ENCODE data around the gene NFYA. TPM values are rescaled to one million over a fixed set of nuclear protein-coding genes. Genes with fewer than 3 reads are reported as not detected.
"Not testable (repeated sequence)": the region's sequence is repeated elsewhere in the genome, so short reads cannot be mapped to it uniquely, and the experiment has no call there.

NFYA gene
- total RNA-seq, 2 donors from 2014 or later: 23.1 to 48.3 TPM

GRCh38 chr6:41100871-41101287 lies 28.1 kb downstream of the NFYA start:
- Histone ChIP-seq H3K4me1 (replicated peaks) (no peaks in the 10 kb centered on the region), H3K36me3 (peaks cover 0 to 5% of the 10 kb centered on the region in 2 donors), H3K27me3 (replicated peaks; ENCODE audit: insufficient read depth) (no peaks in the 10 kb centered on the region), H3K27ac (no peak overlapping the region), H3K9me3 (no peaks in the 10 kb centered on the region), H3K4me3 (no peak overlapping the region)
- no peak for DNase-seq (ENCODE audit: low spot score)
- TF ChIP-seq POLR2A (IDR thresholded peaks at IDR 0.05) (no peak), CTCF (IDR thresholded peaks at IDR 0.05) (no peak), POLR2AphosphoS5 (IDR thresholded peaks at IDR 0.05) (no peak)
- intact Hi-C loops (cut with DNase I): no loop called here
- WGBS: 82% methylated on average over 42 of the region's 42 CpGs

GRCh38 chr6:41103847-41104246 lies 31.1 kb downstream of the NFYA start:
- Histone ChIP-seq H3K27ac (no peak overlapping the region), H3K27me3 (replicated peaks; ENCODE audit: insufficient read depth) (no peaks in the 10 kb centered on the region), H3K4me3 (no peak overlapping the region), H3K36me3 (no peaks in the 10 kb centered on the region), H3K9me3 (no peaks in the 10 kb centered on the region), H3K4me1 (replicated peaks) (no peaks in the 10 kb centered on the region)
- TF ChIP-seq CTCF (IDR thresholded peaks at IDR 0.05) (no peak), POLR2AphosphoS5 (IDR thresholded peaks at IDR 0.05) (no peak), POLR2A (IDR thresholded peaks at IDR 0.05) (no peak)
- 91% methylated on average over 3 of the region's 3 CpGs for WGBS
- intact Hi-C loops (cut with DNase I): no loop called here
- no peak for DNase-seq (ENCODE audit: low spot score)

GRCh38 chr6:41111017-41111416 lies 38.2 kb downstream of the NFYA start:
- Histone ChIP-seq H3K27ac (no peak overlapping the region), H3K4me3 (no peak overlapping the region), H3K9me3 (no peaks in the 10 kb centered on the region), H3K4me1 (replicated peaks) (no peaks in the 10 kb centered on the region), H3K27me3 (replicated peaks; ENCODE audit: insufficient read depth) (no peaks in the 10 kb centered on the region), H3K36me3 (no peaks in the 10 kb centered on the region)
- TF ChIP-seq CTCF (IDR thresholded peaks at IDR 0.05) (no peak), POLR2AphosphoS5 (IDR thresholded peaks at IDR 0.05) (peak; percentile 20)
- WGBS: 34% methylated on average over 3 of the region's 3 CpGs
- DNase-seq (ENCODE audit: low spot score): peak; percentile 13
- intact Hi-C loops (cut with DNase I): no loop called here

GRCh38 chr6:41115027-41115426 lies 42.3 kb downstream of the NFYA start:
- H3K27me3 ChIP-seq (replicated peaks; ENCODE audit: insufficient read depth); DNase-seq (ENCODE audit: low spot score); H3K36me3 ChIP-seq; intact Hi-C loops (cut with DNase I); H3K27ac ChIP-seq; H3K4me1 ChIP-seq (replicated peaks); H3K9me3 ChIP-seq; H3K4me3 ChIP-seq: not testable (repeated sequence)
- WGBS: 100% methylated on average over 2 of the region's 2 CpGs

GRCh38 chr6:41119508-41119907 lies 46.7 kb downstream of the NFYA start:
- no peaks in the 10 kb centered on the region for H3K4me1 ChIP-seq (replicated peaks)
- intact Hi-C loops (cut with DNase I): no loop called here
- no peaks in the 10 kb centered on the region for H3K36me3 ChIP-seq
- H3K27me3 ChIP-seq (replicated peaks; ENCODE audit: insufficient read depth): no peaks in the 10 kb centered on the region
- WGBS: 55% methylated on average over 1 of the region's 1 CpG
- TF ChIP-seq CTCF (IDR thresholded peaks at IDR 0.05) (no peak), POLR2AphosphoS5 (IDR thresholded peaks at IDR 0.05) (no peak), POLR2A (IDR thresholded peaks at IDR 0.05) (no peak)
- no peak overlapping the region for H3K27ac ChIP-seq
- no peak overlapping the region for H3K4me3 ChIP-seq
- no peaks in the 10 kb centered on the region for H3K9me3 ChIP-seq
- DNase-seq (ENCODE audit: low spot score): no peak

All from prostate gland (tissue), 2 donors.